BJ (cell line): ENCODE data around the gene SLC22A1. TPM values are rescaled to one million over a fixed set of nuclear protein-coding genes. Genes with fewer than 3 reads are reported as not detected.

ENCODE experiments used
- CTCF ChIA-PET: fragments of 350-600 bp; formaldehyde crosslinking; extraction: SDS; loops from one replicate; lab custom pipeline; 2021; ENCODE audit warnings: antibody characterized with exemption, inconsistent platforms; lab: Yijun Ruan, JAX
- POLR2A ChIA-PET: fragments of 300-600 bp; sonication (Branson Sonifier 250); formaldehyde crosslinking; extraction: SDS; loops from one replicate; lab custom pipeline; 2021; ENCODE audit warnings: antibody characterized with exemption; lab: Charles Lee
- DNase-seq: peaks from one replicate; pipeline ENCODE4 v3.0.0-alpha.2; 2011; ENCODE audit warnings: low read depth
- H3K27me3 ChIP-seq: 2 replicates; pipeline ENCODE4 v1.6.0; 2011; ENCODE audit warnings: low read length; ENCODE audit not compliant: control insufficient read depth, insufficient read depth
- H3K36me3 ChIP-seq: 2 replicates; pipeline ENCODE4 v1.5.1; 2011; ENCODE audit warnings: low read length; ENCODE audit not compliant: control insufficient read depth, insufficient read depth
- H3K4me3 ChIP-seq: 2 replicates; pipeline ENCODE4 v1.5.1; 2011; ENCODE audit warnings: low read depth, mild to moderate bottlenecking, control low read depth, low read length
- polyA plus RNA-seq: library from polyadenylated mRNA; depleted of rRNA; stranded (reverse); fragments of >200 nt; gene quantifications from 2 replicates; pipeline ENCODE4 v1.2.3, GENCODE V29; 2011; rRNA removed
- small RNA-seq: library from RNA; depleted of rRNA; stranded (forward); fragments of <200 nt; gene quantifications from one replicate; pipeline ENCODE3, GENCODE V24; 2012; ENCODE audit warnings: low replicate concordance, low read depth; ENCODE audit not compliant: insufficient read length
- TF ChIP-seq, protein P1 (sequence below): IDR thresholded peaks from 2 replicates; pipeline ENCODE4 v1.5.1; 2011; ENCODE audit warnings: low read depth, mild to moderate bottlenecking, control low read depth, inconsistent platforms, low read length, moderate library complexity; ENCODE audit not compliant: insufficient read depth

SLC22A1 gene
- polyA plus RNA-seq, 1 experiment = 0.11 TPM

GRCh38 chr6:160204710-160205109 is 83.1 kb downstream of the SLC22A1 start:
- no peak overlapping the region for H3K4me3 ChIP-seq
- ChIA-PET CTCF (no interaction called here), POLR2A (no interaction called here)
- no peaks in the 10 kb centered on the region for H3K36me3 ChIP-seq
- no peaks in the 10 kb centered on the region for H3K27me3 ChIP-seq
- TF ChIP-seq, protein P1, sequence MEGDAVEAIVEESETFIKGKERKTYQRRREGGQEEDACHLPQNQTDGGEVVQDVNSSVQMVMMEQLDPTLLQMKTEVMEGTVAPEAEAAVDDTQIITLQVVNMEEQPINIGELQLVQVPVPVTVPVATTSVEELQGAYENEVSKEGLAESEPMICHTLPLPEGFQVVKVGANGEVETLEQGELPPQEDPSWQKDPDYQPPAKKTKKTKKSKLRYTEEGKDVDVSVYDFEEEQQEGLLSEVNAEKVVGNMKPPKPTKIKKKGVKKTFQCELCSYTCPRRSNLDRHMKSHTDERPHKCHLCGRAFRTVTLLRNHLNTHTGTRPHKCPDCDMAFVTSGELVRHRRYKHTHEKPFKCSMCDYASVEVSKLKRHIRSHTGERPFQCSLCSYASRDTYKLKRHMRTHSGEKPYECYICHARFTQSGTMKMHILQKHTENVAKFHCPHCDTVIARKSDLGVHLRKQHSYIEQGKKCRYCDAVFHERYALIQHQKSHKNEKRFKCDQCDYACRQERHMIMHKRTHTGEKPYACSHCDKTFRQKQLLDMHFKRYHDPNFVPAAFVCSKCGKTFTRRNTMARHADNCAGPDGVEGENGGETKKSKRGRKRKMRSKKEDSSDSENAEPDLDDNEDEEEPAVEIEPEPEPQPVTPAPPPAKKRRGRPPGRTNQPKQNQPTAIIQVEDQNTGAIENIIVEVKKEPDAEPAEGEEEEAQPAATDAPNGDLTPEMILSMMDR = no peak
- no peak for DNase-seq

DNA sequence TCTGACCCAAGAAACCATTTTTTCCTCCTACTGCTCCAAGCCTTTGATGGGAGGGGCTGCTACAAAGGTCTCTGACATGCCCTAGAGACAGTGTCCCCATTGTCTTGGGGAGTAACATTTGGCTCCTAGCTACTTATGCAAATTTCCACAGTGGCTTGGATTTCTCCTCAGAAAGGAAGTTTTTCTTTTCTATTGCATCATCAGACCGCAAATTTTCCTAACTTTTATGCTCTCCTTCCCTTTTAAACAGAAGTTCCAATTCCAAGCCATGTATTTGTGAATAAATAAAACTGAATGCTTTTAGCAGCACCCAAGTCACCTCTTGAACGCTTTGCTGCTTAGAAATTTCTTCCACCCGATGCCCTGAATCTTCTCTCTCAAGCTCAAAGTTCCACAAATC is 86.0 kb downstream of the SLC22A1 start:
- H3K36me3 ChIP-seq = no peaks in the 10 kb centered on the region
- no peak for DNase-seq
- H3K27me3 ChIP-seq = no peaks in the 10 kb centered on the region
- TF ChIP-seq, protein P1 = no peak
- POLR2A ChIA-PET = no interaction called here
- no peak overlapping the region for H3K4me3 ChIP-seq
- CTCF ChIA-PET = no interaction called here

Small RNAs within 50 kb of the gene (small RNA-seq; reads per million reads assigned to genes)
- not detected for gene AL645733.1

Other genes with a start within 250 kb of the SLC22A1 start
- gene MAS1, start 230.8 kb upstream of the SLC22A1 start, polyA plus RNA-seq = not detected in 2 replicates
- 27.1 and 39.4 TPM in 2 replicates for gene IGF2R, start 152.7 kb upstream of the SLC22A1 start, polyA plus RNA-seq
- gene SLC22A2, start 137.0 kb downstream of the SLC22A1 start, polyA plus RNA-seq = not detected in 2 replicates
- not detected in 2 replicates for gene SLC22A3, start 226.6 kb downstream of the SLC22A1 start, polyA plus RNA-seq